GM12891 (cell line): ENCODE measurements around the gene GABRB1.

Experiments used
- PAX5 ChIP-seq: IDR thresholded peaks from 2 replicates; pipeline ENCODE4 v1.6.1; 2011; ENCODE audit warnings: low read length, moderate library complexity, mild to moderate bottlenecking; ENCODE audit not compliant: insufficient read depth, severe bottlenecking
- POLR2A ChIP-seq: IDR thresholded peaks from 2 replicates; pipeline ENCODE4 v1.6.1; 2011; ENCODE audit warnings: low read depth, low read length, control low read depth
- POLR2AphosphoS5 ChIP-seq: IDR thresholded peaks from 2 replicates; pipeline ENCODE4 v1.6.1; 2011; ENCODE audit warnings: low read depth, low read length, control low read depth
- POU2F2 ChIP-seq: IDR thresholded peaks from 2 replicates; pipeline ENCODE4 v1.6.1; 2011; ENCODE audit warnings: low read depth, mild to moderate bottlenecking, control low read depth, low read length, moderate library complexity
- SPI1 ChIP-seq: IDR thresholded peaks from 2 replicates; pipeline ENCODE4 v1.6.1; 2011; ENCODE audit warnings: low read depth, low read length, control low read depth
- TAF1 ChIP-seq: IDR thresholded peaks from 2 replicates; pipeline ENCODE4 v1.6.1; 2011; ENCODE audit warnings: low read depth, low read length, control low read depth

DNA sequence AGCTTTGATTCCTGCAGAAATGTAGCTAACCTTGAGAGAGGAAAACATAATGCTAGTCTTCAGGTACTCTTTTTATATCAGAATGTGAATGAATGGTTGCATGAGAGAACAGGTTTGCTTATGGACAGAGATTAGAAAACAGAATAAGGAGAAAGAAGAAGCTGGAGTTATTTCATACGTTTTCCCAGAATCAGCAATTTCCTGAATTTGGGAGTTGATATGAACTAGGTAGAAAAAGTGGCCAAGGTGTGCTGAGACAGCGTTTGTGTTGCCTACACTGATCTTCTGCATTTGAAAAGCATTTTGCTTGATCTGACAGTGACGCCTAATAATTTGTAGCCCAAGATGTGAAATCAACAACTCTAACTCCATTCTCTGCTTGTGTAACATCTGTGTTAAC lies 12.5 kb downstream of the GABRB1 start:
- TF ChIP-seq POLR2A (no peak), SPI1 (no peak), PAX5 (no peak), TAF1 (no peak), POU2F2 (no peak), POLR2AphosphoS5 (no peak)
